ENCODE data around the gene ADAMTS2.

The ADAMTS2 gene

DNA sequence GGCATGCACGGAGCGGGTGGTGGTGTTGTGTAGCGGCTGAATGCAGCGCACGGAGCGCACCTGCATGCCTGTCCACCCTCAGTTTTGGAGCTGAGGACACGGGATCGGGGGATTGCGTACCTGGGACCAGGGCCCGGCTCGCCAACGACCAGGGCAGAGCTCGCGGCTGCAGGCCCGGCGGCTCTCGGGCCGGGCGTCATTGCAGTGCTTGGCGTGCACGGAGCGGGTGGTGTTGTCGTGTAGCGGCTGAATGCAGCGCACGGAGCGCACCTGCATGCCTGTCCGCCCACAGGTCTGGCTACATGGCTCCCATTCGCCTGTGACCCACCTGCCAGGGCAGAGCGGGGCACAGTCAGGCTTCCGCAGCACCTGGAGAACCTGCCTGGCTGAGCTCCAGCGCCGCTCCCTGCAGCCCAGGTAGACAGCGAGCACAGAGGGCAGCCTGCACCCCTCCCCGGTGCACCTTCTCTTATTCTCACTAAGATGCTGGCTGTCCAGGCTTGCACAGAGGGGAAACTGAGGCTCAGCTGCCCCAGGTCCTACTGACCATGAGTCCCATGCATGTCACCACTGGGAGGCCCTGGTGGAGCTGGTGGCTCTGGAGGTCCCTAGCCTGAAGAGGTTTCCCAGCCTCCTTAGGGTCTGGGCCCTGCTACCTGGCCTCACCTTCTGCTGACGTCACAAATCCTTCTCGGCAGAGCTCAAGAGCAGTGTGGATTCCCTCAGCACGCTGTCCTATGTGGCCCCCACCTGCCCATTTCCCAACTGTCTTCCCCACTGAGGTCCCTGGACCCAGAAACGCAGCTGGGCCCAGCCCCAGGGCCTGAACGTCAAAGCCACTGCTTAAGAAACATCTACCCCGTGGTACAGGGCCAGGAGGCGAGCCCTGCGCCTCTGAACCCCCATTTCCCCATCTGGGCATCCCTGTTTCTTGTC is 220.1 kb downstream of the ADAMTS2 start:
- no peak for DNase-seq (ENCODE audit: low spot score)

DNA sequence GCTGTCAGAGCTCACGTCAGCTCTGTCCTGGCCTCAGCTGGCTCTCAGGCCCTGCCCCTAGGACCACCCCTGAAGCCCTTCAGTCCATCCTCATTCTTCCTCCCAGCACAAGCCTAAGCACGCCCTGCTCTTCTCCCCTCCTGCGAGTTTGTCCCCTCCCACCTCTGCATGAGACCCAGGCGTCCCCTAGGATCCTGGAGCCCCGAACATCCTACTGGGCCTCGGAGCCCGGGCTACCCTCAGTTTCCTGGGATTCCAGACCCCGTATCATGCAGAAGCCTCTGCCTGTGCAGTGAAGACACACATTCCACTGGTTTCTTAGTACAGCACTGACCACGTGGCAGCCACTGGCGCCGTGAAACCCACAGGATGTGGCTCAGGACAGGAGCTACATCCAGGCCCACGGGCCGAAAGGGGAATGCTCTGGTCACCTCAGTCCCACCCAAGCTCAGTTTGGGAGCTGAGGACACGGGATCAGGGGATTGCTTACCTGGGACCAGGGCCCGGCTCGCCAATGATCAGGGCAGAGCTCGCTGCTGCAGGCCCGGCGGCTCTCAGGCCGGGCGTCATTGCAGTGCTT is 220.9 kb downstream of the ADAMTS2 start:
- no peak for DNase-seq (ENCODE audit: low spot score)

DNA sequence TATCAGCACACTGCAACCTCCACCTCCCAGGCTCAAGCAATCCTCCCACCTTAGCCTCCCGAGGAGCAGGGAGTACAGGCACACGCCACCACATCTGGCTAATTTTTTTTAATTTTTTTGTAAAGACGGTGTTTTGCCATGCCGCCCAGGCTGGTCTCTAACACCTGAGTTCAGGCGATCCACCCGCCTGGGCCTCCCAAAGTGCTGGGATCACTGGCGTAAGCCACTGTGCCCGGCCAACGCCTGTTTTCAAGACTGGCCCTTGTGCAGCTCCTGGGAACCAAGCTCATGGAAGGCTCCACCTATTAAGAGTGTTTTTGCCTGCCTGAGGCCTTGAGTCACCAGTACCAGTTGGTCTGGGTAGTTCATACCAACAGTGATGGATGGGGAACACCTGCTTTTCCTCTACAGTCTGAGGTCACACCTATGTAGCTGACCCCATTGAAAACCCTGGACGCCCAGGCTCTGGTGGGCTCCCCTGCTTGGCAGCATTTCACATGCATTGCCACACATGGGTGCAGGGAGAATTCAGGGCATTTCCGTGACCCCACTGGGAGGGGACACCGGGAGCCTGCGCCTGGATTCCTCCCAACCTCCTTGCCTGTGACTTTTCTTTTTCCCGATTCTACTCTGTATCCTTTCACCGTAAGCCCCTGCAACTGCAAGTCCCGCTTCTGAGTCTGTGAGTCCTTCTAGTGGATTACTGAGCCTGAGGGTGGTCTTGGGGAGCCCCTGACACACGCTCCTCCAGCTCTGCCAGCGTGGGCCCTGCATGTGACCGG is 221.6 kb downstream of the ADAMTS2 start:
- DNase-seq (ENCODE audit: low spot score): no peak

DNA sequence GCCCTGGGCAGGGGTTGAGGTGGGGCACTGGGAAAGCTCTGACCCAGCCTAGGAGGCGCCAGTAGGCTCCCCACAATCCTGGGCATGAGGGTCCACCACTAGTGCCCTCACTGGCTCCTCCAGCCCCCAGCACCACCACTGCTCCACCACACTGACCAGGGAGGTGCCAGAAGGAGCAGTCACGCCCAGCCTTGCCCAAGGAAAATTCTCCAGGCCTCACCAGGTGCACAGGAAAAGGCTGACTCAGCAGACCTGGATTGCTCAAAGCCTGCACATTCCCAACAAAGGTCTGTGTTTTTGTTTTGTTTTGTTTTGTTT is 222.2 kb downstream of the ADAMTS2 start:
- no peak for DNase-seq (ENCODE audit: low spot score)

DNA sequence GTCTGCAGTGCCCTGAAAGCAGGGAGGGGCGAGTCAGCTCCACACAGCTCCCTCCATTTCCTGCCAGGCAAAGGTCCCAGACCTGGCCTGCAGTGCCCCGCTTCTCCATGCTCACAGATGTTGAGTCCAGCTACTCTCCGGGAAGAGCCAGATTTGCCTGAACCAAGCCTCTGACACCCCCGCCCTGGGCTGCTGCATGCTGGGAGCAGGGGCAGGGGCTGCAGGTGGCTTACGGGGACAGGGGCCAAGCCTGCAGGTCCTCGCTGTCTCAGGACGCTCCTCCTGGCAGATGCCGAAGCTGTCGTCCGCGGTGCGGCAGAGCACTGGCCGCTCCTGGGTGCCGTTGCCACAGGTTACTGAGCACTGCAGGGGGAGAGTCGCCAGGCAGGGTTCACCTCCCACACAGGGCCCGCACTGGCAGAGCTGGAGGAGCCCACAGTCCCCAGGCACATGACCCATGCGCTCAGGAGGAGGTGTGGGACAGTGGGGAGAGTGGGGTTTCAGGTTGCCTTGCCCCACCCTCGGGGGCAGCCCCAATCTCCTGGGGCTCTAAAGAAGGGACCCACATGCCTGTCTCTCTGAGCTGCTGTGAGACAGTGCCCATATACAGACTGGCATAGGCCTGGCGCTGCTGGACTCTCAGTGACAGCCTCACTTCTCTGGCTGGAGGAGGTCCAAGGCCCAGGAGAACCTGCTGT is 222.7 kb downstream of the ADAMTS2 start:
- no peak for DNase-seq (ENCODE audit: low spot score)

DNA sequence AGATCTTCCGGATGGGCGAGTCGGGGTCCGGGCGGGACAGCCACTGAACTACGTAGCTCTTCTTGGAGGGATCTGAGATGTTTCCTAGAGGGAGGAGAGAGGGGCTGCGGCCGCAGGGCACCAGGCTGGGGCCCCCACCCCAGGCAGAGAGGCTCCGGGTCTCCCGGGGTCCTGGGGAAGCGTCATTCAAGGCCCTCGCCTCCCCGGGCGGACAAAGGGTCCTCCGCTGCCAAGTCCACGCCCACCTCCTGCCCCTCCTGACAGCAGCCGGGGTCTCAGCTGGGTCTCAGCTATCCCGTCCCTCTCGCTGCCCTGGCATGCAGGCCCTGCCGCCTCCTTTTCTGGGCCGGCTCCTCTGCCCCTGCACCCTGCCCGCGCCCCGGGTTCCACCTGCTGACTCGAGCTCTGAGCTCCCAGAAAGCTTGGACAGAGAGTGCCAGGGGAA is 223.6 kb downstream of the ADAMTS2 start:
- no peak for DNase-seq (ENCODE audit: low spot score)

DNA sequence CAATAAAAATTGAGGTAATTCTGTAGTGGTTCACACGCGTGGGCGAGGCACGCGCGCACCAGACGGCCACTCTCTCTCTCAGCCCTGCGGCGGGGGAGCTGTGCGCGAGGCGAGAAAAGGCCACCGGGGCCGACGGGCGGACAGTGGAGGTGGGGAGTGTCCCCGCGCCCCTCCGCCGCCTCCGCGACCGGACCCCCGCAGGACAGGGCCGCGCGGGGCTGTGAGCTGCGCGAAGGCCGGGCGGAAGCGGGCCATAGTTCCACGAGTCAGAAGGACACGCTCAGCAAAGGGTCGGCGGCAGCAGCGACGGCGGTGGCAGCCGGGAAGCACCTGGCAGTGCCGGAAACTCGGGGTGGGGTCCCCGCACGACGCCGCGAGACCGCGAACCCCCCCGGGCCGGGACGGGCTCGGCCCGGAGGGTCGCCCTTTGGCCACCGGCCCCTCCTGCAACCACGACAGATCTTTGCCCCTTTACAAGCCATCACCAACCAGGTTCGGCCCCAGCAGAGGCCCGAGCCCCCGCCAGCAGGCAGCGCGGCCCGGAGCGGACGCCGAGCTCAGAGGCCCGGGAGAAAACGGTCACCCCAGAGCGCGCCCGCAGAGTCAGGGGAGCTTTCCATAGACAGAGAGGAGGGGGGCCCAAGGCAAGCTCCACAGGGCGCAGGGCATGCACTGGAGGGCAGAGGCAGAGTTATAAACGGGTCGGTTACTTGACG is 224.2 kb downstream of the ADAMTS2 start:
- no peak for DNase-seq (ENCODE audit: low spot score)

DNA sequence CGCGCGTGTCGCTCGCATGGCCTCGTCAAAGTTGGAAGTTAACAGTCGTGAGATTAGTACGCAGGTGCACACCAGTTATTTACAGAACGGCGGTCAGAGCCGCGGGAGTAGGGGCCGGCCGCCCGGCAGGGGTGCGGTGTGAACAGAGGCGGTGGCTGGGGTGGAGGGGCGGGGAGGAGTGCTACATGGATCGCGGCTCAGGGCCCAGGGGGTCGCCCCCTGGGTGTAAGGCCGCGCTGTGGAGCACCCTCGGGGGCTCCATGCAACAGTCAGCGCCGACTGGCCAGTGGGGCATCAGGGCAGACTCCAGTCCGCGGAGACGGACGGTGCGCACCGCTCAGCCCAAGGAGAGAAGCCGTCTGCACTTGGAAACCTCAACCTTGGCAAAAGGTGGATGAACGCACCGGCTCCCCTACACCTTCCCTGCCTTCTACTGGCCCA is 224.8 kb downstream of the ADAMTS2 start:
- DNase-seq (ENCODE audit: low spot score): no peak

DNA sequence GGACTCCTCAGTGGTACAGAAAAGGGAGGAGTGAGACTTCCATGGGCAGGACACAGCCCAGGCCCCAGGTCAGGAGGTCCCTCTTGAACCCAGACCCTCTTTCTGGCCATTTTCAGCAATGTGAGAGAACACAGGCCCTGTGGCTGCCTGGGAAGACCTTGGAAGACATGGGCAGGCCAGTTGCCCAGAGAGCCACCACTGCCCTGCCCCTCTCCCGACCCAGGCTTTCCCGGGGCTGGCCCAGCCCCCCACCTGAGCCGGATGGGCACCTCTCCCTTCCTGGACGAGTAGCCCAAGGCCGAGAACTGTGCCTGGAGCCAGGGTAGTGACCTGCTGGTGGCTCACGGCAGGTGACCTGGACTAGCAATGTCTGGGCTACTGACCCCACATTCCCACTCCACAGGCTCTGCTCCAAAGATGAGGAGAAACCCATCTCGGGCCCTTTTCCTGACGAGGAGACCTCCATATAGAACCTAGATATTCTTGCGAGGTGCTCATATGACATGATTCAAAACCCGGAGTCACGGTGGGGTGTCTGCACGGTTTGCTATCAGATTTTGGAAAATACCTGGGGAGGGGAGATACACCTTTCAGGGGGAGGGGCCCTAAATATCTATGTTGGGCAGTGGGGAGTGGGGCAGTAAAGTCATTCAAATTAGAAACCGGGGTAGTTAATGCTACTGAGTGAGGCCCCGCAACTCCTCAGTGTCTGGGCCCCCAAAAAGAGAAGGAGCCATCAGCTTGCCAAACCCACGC is 225.7 kb downstream of the ADAMTS2 start:
- DNase-seq (ENCODE audit: low spot score): no peak

DNA sequence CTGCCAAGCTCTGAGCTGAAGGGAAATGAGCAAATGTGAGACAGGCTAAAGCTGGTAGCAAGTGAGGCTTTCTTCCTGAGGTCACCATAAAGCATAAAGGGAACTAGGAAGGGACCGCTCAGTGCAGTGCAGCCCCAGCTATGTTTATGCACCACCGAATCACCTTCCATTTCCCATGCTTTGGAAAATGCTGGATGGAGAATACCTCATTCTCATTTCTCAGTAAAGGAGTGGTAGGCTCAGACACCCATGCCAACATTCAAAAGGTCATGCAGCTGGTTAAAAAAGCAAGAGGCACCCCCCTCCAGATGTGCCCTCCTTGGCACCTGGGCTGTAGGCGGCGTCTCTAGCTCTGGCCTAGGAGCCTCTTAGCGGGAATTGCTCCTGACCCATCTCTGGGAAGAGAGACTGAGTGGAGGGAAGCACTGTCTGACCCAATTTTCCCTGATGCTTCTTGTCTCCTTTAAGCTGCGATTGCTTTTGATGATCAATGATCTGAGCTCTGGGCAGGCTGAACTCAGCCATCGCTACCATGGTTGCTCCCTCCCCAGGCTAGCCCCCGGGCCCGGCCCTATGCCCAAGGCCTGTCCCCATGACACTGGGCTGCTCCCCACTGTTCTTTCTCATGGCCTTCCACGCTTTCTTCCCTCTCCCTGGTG is 226.4 kb downstream of the ADAMTS2 start:
- DNase-seq (ENCODE audit: low spot score): no peak

DNA sequence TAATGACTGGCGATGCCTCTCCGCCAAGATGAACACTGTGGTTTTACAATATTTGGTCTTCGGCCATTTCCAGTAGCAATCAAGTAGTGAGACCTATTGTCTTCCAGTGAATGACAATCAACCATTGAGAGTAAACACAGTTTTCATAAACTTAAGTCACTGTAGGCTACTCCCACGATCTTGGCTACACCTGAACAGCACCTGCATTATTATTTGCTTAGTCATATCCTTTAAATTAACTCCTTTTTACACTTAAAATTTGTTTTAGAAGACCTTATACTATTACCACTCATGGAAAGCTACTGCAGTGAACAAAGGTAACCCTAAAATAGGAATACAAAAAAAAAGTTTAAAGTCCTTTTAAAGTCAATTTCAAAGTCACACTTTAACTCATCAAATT is 226.9 kb downstream of the ADAMTS2 start:
- DNase-seq (ENCODE audit: low spot score): no peak

DNA sequence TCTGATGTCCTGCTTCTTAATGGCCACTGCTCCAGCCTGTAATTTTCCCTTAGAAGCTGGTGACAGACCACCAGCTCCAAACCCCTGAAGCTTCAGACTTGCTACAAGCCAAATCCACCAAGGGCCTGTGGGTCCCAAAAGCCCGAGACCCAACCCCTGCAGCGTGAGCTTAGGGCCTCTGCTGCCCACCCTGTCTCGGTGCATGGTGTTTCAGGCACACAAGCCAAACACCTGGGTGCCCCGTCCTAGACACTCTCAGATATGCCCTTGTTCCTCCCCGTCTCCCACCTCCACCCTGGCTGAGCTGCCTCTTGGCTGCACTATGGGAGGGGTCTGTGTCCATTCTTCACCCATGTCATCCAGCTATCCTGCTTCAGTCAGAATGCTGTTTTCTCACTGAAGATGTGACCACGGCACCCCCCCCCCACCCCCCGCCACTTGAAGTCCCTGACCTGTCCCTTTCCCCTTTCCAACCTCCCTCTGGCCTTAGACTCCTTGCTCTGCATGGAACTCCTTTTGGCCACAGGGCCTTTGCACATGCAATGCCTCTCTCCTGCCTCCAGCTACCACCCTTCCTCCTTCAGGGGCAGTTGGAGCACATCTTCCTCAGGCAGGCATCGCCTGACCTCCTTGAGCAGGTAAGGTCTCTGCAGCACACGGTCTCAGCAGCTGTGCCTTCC is 229.3 kb downstream of the ADAMTS2 start:
- DNase-seq (ENCODE audit: low spot score): peak; percentile 1

DNA sequence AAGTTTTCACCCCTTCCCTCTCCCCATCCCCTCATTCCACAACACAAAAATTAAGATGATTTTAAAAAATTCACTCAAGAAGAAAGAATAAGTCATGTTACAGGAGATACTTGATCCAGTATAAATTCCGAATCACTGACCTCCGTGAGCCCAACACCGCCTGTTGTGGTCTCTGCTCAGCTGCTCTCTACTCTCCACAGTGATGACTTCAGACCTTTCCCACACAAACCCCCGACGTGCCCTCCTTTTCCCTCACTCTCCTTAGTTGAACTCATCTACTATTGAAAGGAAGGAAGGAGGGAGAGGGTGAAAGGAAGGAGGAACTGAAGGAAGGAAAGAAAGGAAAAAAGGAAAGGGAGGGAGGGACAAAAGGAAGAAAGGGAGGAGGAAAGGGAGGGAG is 230.0 kb downstream of the ADAMTS2 start:
- no peak for DNase-seq (ENCODE audit: low spot score)

DNA sequence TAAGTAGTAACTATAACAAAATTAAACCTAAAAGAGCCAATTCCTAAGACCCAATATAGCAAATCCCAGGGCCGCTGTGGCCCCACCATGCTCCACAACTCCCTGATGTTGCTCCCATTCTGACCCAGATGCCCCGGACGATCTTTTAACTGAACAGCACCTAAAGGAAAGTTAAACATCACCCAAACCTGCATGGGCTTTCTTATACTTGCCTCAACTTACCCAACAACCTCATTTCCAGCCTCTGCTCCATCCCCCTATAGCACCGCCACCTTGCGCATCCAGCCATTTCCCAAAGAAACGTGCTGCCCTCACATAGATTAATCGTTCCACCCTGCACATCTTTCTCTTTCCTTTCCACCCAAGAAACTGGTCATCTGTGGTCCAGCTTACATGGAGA is 230.5 kb downstream of the ADAMTS2 start:
- DNase-seq (ENCODE audit: low spot score): no peak

DNA sequence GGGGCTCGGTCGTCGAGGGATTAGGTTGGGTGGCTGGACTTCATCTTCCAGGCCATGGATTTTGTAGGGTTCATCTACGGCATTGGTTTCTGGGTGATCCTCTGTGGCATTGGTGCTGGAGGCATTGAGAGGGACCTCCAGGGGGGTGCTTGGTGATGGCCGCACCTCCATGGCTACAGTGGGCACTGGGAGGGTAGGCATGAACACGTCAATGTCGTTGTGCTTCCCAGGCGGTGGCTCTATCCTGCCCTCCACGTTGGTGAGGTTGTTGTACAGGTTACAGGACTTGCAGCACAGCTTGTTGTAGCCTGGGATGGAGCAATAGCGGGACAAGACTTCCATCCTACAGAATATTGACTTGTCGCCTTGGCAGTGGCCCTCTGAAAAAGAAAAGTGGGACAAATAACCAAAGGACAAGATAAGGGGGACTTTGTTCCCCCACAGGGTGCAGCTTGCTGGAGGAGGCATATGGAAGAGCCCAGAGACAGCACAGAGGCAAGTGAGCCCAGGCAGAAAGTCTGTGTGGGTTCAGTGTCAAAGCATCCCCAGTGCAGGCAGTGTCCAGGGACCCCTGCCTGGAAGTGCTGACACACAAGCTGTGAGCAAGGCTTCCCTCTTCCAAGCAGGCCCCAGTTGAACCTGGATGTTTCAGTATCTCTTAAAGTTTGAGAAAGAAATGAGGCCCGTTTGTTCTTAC is 231.2 kb downstream of the ADAMTS2 start:
- DNase-seq (ENCODE audit: low spot score): peak; percentile 2

DNA sequence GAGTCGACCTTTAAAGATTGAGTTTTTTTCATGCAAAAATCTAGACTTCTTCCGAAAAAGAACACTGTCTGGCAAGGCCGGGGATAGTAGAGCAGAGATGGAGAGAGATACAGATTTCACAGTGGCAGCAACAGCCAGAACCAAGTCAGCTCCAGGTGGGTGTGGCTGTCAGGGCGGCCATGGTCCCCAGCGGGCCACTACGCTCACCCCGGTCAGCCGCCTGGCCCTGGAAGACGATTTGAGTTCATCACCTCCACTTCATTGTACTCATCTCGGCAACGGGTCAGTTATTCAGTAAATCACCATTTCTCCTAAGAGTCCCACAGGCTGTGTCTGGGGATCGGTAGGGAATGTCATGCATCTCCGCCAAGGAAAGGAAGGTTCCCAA is 232.1 kb downstream of the ADAMTS2 start:
- no peak for DNase-seq (ENCODE audit: low spot score)

DNA sequence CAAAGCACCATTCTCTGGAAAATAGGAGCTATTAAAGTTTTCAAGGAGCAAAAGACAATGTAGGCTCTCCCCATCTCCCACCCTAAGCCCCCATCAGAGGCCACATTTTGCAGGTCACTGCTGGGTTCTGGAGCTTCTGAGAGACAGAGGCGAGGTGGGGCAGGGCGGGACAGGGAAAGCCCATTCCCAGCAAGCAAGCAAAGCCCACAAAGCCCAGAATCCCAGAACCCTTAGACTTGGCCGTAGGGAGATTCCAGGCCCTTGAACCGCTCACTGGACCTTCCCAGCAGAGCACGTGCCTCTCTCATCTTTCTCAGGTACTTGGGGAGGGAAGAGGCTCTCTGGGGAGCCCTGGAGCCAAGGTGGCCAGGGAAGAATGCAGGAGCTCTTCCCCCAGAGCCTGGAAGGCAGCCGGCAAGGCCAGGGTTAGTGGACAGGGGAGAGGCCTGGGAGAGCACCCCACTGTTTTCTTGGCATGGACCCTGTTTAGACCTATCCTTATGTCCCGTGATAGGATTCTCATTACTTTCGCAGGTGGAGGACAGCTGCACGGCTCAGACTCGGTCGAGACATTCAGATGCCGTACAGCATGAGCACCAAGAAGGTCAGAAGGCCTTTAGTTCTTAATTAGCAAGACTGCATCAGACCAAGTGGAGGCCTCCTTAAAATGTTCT is 232.7 kb downstream of the ADAMTS2 start:
- DNase-seq (ENCODE audit: low spot score): no peak
